Measurements from ENCODE around the gene MLST8. TPM values are rescaled to one million over a fixed set of nuclear protein-coding genes. Genes with fewer than 3 reads are reported as not detected.

Gene MLST8
- total RNA-seq, 4 donors from 2014 or later, result 33.1 to 48.8 (median 42.8) TPM

GRCh38 chr16:2194166-2194834, 11.0 kb upstream of the MLST8 start:
- DNase-seq, result no peak
- intact Hi-C loops (cut with DNase I), result no loop called here

GRCh38 chr16:2194852-2195321, 10.4 kb upstream of the MLST8 start:
- TF ChIP-seq CTCF (IDR thresholded peaks at IDR 0.05) (peak; percentile 41 to 65 (median 48)), POLR2A (IDR thresholded peaks at IDR 0.05) (no peak)
- intact Hi-C loops (cut with DNase I), result no loop called here
- WGBS, 2 donors, result 16 to 40% methylated on average over 1 to 8 of the region's 10 CpGs

More at GRCh38 chr16:2194166-2194834, 11.0 kb upstream of the MLST8 start:
- H3K27ac ChIP-seq, result no peak overlapping the region
- no peaks in the 10 kb centered on the region for H3K9me3 ChIP-seq
- no peak for TF ChIP-seq CTCF (IDR thresholded peaks at IDR 0.05)
- no peak for TF ChIP-seq POLR2A (IDR thresholded peaks at IDR 0.05)
- 40% methylated on average over 8 of the region's 16 CpGs; no CpG with 5 or more reads in 1 of the 2 donors for WGBS, 2 donors
- H3K4me3 ChIP-seq, result no peak overlapping the region
- H3K36me3 ChIP-seq, result no peaks in the 10 kb centered on the region
- H3K27me3 ChIP-seq, result peaks cover 10 to 65% (median 16%) of the 10 kb centered on the region in 4 donors
- H3K4me1 ChIP-seq, result peaks cover 15 to 43% (median 20%) of the 10 kb centered on the region in 3 donors

GRCh38 chr16:2195322-2196161, 9.7 kb upstream of the MLST8 start:
- H3K27me3 ChIP-seq, result peaks cover 10 to 70% (median 16%) of the 10 kb centered on the region in 4 donors
- intact Hi-C loops (cut with DNase I), result no loop called here
- 0 to 6% methylated on average over 3 of the region's 49 CpGs for WGBS, 2 donors

More at GRCh38 chr16:2194852-2195321, 10.4 kb upstream of the MLST8 start:
- Histone ChIP-seq H3K9me3 (no peaks in the 10 kb centered on the region), H3K27me3 (peaks cover 10 to 70% (median 16%) of the 10 kb centered on the region in 4 donors), H3K27ac (no peak overlapping the region), H3K36me3 (no peaks in the 10 kb centered on the region), H3K4me1 (peaks cover 15 to 41% (median 20%) of the 10 kb centered on the region in 3 donors), H3K4me3 (peak overlapping the region in 1 of 4 donors; percentile 73)
- DNase-seq, result no peak

GRCh38 chr16:2196162-2196980, 8.9 kb upstream of the MLST8 start, which contains the start of gene CASKIN1:
Gene CASKIN1, minus strand, starts transcription at chr16:2196605. Its CDS starts 173 bp downstream, at chr16:2196432.
- intact Hi-C loops (cut with DNase I), result no loop called here
- H3K36me3 ChIP-seq, result no peaks in the 10 kb centered on the region
- peaks cover 15 to 27% (median 20%) of the 10 kb centered on the region in 3 donors for H3K4me1 ChIP-seq
- TF ChIP-seq CTCF (IDR thresholded peaks at IDR 0.05) (no peak), POLR2A (IDR thresholded peaks at IDR 0.05) (no peak)
- WGBS, 2 donors, result no CpG with 5 or more reads among the region's 129 CpGs
- H3K27me3 ChIP-seq, result peaks cover 10 to 70% (median 16%) of the 10 kb centered on the region in 4 donors
- peak within 1 kb of the TSS; percentile 32 to 73 (median 45) for H3K4me3 ChIP-seq
- no peak for DNase-seq
- H3K9me3 ChIP-seq, result no peaks in the 10 kb centered on the region
- H3K27ac ChIP-seq, result no peak within 1 kb of the TSS

More at GRCh38 chr16:2195322-2196161, 9.7 kb upstream of the MLST8 start:
- TF ChIP-seq POLR2A (IDR thresholded peaks at IDR 0.05), result no peak
- TF ChIP-seq CTCF (IDR thresholded peaks at IDR 0.05), result no peak
- Histone ChIP-seq H3K4me1 (peaks cover 15 to 34% (median 20%) of the 10 kb centered on the region in 3 donors), H3K36me3 (no peaks in the 10 kb centered on the region), H3K9me3 (no peaks in the 10 kb centered on the region), H3K4me3 (peak overlapping the region; percentile 32 to 73 (median 45)), H3K27ac (no peak overlapping the region)
- no peak for DNase-seq
